Esophagus muscularis mucosa (tissue), 4 donors: ENCODE measurements around the gene TRAFD1. TPM values are rescaled to one million over a fixed set of nuclear protein-coding genes. Genes with fewer than 3 reads are reported as not detected.
A peak's percentile ranks its signal among the peaks of the same experiment; 100 is the strongest.
"Not testable (repeated sequence)": the region's sequence is repeated elsewhere in the genome, so short reads cannot be mapped to it uniquely, and the experiment has no call there.

Experiments
- DNase-seq: peaks from one replicate; pipeline ENCODE4 v3.0.0-alpha.2; 2017; ENCODE audit errors: extremely low spot score
- H3K27ac ChIP-seq, 4 donors: fragments of 200-600 bp; sonication (generic); replicated peaks in 1 of 4; 1 replicate in 3 of 4; 2 replicates in 1 of 4; pipeline ENCODE4 v1.5.1; 2016 to 2019; ENCODE audit warnings: mild to moderate bottlenecking in 1 of 4
- H3K27me3 ChIP-seq, 4 donors: fragments of 200-600 bp; sonication (generic); one replicate each; pipeline versions ENCODE4 v1.5.1 to v1.6.0; 2016 to 2019
- H3K36me3 ChIP-seq, 4 donors: fragments of 200-600 bp; sonication (generic); one replicate each; pipeline ENCODE4 v1.5.1; 2016 to 2019
- H3K4me1 ChIP-seq, 4 donors: fragments of 200-600 bp; sonication (generic); one replicate each; pipeline ENCODE4 v1.5.1; 2016 to 2019
- H3K4me3 ChIP-seq, 4 donors: fragments of 200-600 bp; sonication (generic); 1 replicate in 2 of 4; 2 replicates in 2 of 4; pipeline ENCODE4 v1.5.1; 2016 to 2019; ENCODE audit warnings: mild to moderate bottlenecking in 4 of 4, moderate library complexity in 1 of 4
- H3K9me3 ChIP-seq, 4 donors: fragments of 200-600 bp; sonication (generic); 1 replicate in 3 of 4; 2 replicates in 1 of 4; pipeline ENCODE4 v1.5.1; 2016 to 2019
- EP300 ChIP-seq: sonication (generic); formaldehyde crosslinking; IDR thresholded peaks from one replicate; pipeline ENCODE4 v1.6.1; 2017; ENCODE audit warnings: antibody characterized with exemption
- POLR2A ChIP-seq: fragments of 450-650 bp; IDR thresholded peaks from one replicate; pipeline ENCODE4 v1.6.1; 2017; ENCODE audit warnings: antibody characterized with exemption, moderate library complexity, mild to moderate bottlenecking, low read depth
- POLR2AphosphoS5 ChIP-seq, 2 donors: sonication (generic); formaldehyde crosslinking; IDR thresholded peaks; one replicate each; pipeline ENCODE4 v1.6.1; 2017; ENCODE audit warnings: antibody characterized with exemption in 2 of 2
- WGBS: methylation state at CpG from one replicate; pipeline ENCODE4 v1.1.5; 2018; 5-methylcytosine and 5-hydroxymethylcytosine counted together
- intact Hi-C: fragments of 100-400 bp; cut with DNase I; formaldehyde crosslinking; loops from one replicate; pipeline ENCODE4 v1.15.1; 2023
- total RNA-seq, 4 donors: library from RNA; depleted of rRNA; stranded (reverse); fragments of >200 nt; gene quantifications; one replicate each; pipeline versions ENCODE4 v1.1.0 to v1.2.1, GENCODE V29; 2016
- TF ChIP-seq, protein P1 (sequence below), 3 experiments: fragments of 200-600 bp in 2 of 3; fragments of 450-650 bp in 1 of 3; sonication (generic) in 2 of 3; IDR thresholded peaks; one replicate each; pipeline ENCODE4 v1.5.1; 2017 to 2019; ENCODE audit warnings: antibody characterized with exemption in 3 of 3, mild to moderate bottlenecking in 2 of 3, moderate library complexity in 1 of 3

TRAFD1 gene
- total RNA-seq, 4 donors from 2014 or later: 27.2 to 37.4 (median 30.6) TPM

DNA sequence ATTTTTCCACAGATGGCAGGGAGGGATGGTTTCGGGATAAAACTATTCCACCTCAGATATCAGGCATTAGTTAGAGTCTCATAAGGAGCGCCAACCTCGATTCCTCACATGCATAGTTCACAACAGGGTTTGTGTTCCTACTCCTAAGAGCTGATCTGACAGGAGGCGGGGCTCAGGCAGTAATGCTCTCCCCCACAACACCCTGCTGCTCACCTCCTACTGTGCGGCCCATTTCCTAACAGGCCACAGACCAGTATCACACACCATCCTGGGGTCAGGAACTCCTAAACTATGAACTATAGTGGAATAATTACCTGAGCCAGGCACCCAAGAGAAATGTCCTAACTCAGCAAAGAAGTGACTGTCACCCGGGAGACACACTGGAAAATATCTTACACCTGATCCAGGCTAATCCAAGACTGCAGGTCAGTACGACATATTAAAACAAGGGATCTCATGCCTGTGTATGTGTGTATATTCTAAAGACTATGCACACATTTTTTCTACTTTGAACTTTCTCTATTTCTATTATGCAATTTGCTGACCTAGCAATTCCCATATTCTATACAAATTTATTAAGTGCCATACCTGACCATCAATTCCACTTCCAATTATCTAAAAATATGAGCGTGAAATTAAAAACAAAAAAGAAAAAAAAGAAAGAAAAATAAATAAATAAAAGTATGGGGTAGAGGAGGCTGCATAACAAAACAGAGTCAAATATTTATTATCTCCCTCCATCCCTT lies 21.4 kb upstream of the TRAFD1 start:
- no peaks in the 10 kb centered on the region for H3K9me3 ChIP-seq
- intact Hi-C loops: no loop called here
- peaks cover 0 to 34% (median 19%) of the 10 kb centered on the region in 4 donors for H3K36me3 ChIP-seq
- H3K27me3 ChIP-seq: no peaks in the 10 kb centered on the region
- WGBS: 90% methylated on average over 8 of the region's 8 CpGs
- H3K4me1 ChIP-seq: peaks cover 42 to 55% (median 49%) of the 10 kb centered on the region in 4 donors
- H3K4me3 ChIP-seq: no peak overlapping the region
- no peak overlapping the region for H3K27ac ChIP-seq
- no peak for DNase-seq
- TF ChIP-seq POLR2AphosphoS5 (IDR thresholded peaks at IDR 0.05): no peak
- TF ChIP-seq, protein P1, sequence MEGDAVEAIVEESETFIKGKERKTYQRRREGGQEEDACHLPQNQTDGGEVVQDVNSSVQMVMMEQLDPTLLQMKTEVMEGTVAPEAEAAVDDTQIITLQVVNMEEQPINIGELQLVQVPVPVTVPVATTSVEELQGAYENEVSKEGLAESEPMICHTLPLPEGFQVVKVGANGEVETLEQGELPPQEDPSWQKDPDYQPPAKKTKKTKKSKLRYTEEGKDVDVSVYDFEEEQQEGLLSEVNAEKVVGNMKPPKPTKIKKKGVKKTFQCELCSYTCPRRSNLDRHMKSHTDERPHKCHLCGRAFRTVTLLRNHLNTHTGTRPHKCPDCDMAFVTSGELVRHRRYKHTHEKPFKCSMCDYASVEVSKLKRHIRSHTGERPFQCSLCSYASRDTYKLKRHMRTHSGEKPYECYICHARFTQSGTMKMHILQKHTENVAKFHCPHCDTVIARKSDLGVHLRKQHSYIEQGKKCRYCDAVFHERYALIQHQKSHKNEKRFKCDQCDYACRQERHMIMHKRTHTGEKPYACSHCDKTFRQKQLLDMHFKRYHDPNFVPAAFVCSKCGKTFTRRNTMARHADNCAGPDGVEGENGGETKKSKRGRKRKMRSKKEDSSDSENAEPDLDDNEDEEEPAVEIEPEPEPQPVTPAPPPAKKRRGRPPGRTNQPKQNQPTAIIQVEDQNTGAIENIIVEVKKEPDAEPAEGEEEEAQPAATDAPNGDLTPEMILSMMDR (IDR thresholded peaks at IDR 0.05): no peak
- TF ChIP-seq EP300: no peak
- TF ChIP-seq POLR2A: no peak

DNA sequence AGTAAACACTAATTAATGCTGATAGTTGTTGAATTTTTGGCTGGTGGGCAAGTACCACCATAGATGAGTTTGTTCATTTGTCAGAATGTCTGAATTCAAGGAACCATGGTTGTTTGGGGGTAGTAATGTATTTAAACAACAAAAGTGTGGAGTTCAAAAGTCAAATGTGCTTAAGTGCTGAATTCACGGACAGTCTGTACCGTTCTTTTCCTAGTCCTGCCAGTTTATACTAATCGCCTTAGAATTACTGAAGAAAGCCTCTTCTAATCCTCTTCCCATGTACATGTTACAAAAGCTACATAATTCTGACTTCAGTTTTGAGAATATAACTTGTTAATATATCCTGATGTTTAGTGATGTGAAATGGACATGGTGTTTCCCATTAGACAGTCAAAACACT lies 19.5 kb upstream of the TRAFD1 start:
- 68% methylated on average over 3 of the region's 3 CpGs for WGBS
- H3K4me1 ChIP-seq: peaks cover 46 to 63% (median 56%) of the 10 kb centered on the region in 4 donors
- intact Hi-C loops: no loop called here
- H3K36me3 ChIP-seq: peaks cover 0 to 16% (median 10%) of the 10 kb centered on the region in 4 donors
- DNase-seq: no peak
- no peaks in the 10 kb centered on the region for H3K27me3 ChIP-seq
- peak overlapping the region in 1 of 4 donors; percentile 8 for H3K27ac ChIP-seq
- no peak overlapping the region for H3K4me3 ChIP-seq
- no peak for TF ChIP-seq POLR2A
- TF ChIP-seq POLR2AphosphoS5 (IDR thresholded peaks at IDR 0.05): no peak
- no peak for TF ChIP-seq EP300
- TF ChIP-seq, protein P1 (IDR thresholded peaks at IDR 0.05): no peak
- H3K9me3 ChIP-seq: no peaks in the 10 kb centered on the region

DNA sequence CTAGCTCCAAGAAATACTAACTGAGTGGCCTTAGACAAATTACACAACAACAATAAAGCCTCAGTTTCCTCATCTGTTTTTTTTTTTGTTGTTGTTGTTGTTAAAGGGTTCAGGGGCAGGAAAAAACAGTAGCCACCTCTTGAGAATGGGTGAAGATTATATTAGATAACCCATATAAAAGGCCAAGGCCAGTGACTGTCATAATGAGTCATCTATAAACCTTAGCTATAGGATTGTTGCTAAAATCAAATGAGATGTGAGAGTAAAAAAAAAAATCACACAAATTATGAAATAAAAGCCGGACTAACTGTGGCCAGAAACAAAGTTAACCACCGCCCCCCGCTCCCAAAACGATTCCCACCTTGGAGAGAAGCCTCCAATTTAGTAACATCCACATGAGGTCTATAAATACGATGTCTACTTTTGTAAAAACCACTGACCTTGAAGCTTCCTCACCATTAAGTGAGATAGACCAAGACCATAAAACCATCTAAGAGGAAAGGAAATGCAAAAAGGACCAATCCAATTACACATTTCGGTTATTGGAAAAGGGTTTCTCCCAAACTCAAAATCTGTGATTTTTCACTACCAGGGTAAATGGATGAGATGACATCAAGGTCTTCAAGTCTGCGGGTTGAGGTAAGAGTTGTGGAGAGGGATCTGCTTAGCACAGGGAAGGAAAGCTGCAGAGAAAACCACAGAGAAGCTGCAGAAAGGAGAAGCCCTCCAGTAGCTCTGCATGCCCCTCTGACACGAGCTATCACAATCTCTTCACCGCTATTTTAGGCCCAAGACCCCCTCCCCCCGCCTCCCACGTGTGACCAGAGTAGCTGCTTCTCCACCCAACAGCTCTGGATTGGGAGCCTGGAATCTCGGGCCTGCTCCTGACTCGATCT lies 17.8 kb upstream of the TRAFD1 start:
- WGBS: 26% methylated on average over 11 of the region's 13 CpGs
- Histone ChIP-seq H3K4me3 (peak overlapping the region; percentile 71 to 90 (median 88)), H3K4me1 (peaks cover 46 to 62% (median 55%) of the 10 kb centered on the region in 4 donors), H3K27me3 (no peaks in the 10 kb centered on the region), H3K27ac (peak overlapping the region; percentile 95 to 99 (median 98)), H3K9me3 (no peaks in the 10 kb centered on the region), H3K36me3 (peaks cover 0 to 10% (median 1%) of the 10 kb centered on the region in 4 donors)
- intact Hi-C loops: no loop called here
- DNase-seq: no peak
- TF ChIP-seq, protein P1 (IDR thresholded peaks at IDR 0.05): no peak
- TF ChIP-seq POLR2AphosphoS5 (IDR thresholded peaks at IDR 0.05): no peak
- no peak for TF ChIP-seq EP300
- no peak for TF ChIP-seq POLR2A

DNA sequence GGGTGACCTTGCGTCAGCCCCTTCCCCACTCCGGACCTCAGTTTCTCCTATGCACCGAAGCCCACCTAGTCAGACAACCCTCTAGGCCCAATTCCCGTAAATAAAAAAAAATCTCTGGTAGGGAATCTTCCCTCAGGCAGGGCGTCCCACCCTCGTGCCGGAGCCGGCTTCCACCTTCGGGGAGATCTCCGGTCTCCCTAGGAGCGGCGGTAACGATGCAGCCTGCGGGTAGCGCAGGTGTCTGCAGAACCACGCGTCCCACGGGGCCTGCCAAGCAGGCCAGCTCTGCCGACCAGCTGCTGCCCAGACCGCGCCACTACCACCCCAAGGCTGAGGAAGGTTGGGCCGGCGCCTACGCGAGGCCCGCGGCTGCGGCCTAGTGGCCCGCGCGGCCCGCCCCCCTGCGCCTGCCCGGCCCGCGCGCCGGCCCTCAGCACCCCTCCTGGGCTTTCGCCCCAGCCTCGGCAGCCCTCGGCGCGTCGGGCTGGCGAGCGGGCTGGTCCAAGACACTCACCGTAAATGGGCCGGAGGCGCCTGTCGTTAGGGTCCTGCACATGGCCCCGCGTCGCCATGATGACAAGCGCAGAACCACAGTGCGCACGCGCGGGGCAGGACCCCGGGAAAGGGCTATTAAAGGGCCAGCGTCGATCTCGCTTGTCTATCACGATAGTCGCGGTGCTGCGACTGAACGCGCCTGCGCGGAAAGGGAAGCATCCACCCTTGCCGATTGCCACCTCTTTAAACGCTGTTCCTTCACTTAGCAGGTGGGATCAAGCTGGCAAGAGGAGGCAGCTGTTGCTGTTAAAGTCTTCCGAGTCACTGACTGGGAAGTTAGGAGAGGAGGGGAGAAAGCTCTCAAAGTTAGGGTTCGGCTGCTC lies 16.9 kb upstream of the TRAFD1 start, which contains the start of gene NAA25:
Gene NAA25, minus strand, starts transcription at position 582 of the 878 bp plus-strand sequence. Its CDS starts 10 bp downstream, at position 572.
- WGBS: 1% methylated on average over 36 of the region's 74 CpGs
- no peaks in the 10 kb centered on the region for H3K9me3 ChIP-seq
- peak; percentile 97 for DNase-seq
- H3K4me1 ChIP-seq: peaks cover 37 to 54% (median 52%) of the 10 kb centered on the region in 4 donors
- no peaks in the 10 kb centered on the region for H3K27me3 ChIP-seq
- H3K36me3 ChIP-seq: peaks cover 0 to 10% (median 1%) of the 10 kb centered on the region in 4 donors
- peak within 1 kb of the TSS; percentile 95 to 99 (median 98) for H3K27ac ChIP-seq
- TF ChIP-seq POLR2A: no peak
- TF ChIP-seq POLR2AphosphoS5 (IDR thresholded peaks at IDR 0.05): peak; percentile 82 to 84
- no peak for TF ChIP-seq EP300
- TF ChIP-seq, protein P1 (IDR thresholded peaks at IDR 0.05): peak in 1 of 3 experiments; percentile 10
- peak within 1 kb of the TSS; percentile 71 to 90 (median 88) for H3K4me3 ChIP-seq
- intact Hi-C loops: no loop called here

DNA sequence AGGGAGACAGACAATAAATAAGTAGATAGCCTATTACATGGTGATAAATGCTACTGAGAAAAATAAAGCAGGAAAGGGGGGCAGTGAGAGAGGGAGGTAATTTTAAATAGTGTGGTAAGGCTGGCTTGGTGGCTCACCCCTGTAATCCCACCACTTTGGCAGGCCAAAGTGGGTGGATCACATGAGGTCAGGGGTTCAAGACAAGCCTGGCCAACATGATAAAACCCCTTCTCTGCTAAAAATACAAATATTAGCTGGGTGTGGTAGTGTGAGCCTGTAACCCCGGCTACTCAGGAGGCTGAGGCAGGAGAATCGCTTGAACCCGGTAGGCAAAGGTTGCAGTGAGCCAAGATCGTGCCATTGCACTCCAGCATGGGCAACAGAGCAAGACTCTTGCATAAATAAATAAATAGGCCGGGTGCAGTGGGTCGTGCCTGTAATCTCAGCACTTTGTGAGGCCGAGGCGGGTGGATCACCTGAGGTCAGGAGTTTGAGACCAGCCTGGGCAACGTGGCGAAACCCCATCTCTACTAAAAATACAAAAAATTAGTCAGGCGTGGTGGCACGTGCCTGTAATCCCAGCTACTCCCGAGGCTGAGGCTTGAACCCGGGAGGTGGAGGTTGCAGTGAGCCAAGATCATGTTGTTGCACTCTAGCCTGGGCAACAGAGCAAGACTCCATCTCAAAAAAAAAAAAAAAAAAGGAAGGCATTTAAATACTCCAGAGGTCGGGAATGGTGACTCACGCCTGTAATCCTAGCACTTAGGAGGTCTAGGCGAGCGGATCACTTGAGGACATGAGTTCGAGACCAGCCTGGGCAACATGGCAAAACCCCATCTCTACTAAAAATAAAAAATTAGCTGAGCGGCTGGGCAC lies 14.3 kb upstream of the TRAFD1 start:
- H3K36me3 ChIP-seq, H3K27me3 ChIP-seq, H3K4me3 ChIP-seq, intact Hi-C loops, H3K9me3 ChIP-seq, DNase-seq, H3K27ac ChIP-seq: not testable (repeated sequence)
- WGBS: 86% methylated on average over 20 of the region's 20 CpGs
- peaks cover 18 to 31% (median 29%) of the 10 kb centered on the region in 4 donors for H3K4me1 ChIP-seq
